Endothelial cell of hepatic sinusoid (primary cell): ENCODE results near the gene KIAA0825.
"Not testable (repeated sequence)": the region's sequence is repeated elsewhere in the genome, so short reads cannot be mapped to it uniquely, and the experiment has no call there.

ENCODE experiments used
- in situ Hi-C: cut with HindIII; loops from 2 replicates; pipeline ENCODE4 v1.10.0; 2017; ENCODE audit warnings: low sequenced_read_pairs

Gene KIAA0825

DNA sequence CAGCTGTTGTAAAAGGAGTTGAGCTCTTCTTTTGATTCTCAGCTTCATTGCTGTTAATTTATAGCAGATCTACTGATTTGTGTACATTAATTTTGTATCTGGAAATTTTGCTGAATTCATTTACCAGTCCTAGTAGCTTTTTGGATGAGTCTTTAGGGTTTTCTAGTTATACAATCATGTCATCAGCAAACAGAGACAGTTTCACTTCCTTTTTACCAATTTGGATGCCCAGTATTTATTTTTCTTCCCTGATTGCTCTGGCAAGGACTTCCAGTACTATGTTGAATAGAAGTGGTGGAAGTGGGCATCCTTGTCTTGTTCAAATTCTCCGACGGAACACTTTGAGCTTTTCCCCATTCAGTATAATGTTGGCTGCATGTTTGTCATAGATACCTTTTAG is 478.1 kb downstream of the KIAA0825 start:
- in situ Hi-C loops, result no loop called here

DNA sequence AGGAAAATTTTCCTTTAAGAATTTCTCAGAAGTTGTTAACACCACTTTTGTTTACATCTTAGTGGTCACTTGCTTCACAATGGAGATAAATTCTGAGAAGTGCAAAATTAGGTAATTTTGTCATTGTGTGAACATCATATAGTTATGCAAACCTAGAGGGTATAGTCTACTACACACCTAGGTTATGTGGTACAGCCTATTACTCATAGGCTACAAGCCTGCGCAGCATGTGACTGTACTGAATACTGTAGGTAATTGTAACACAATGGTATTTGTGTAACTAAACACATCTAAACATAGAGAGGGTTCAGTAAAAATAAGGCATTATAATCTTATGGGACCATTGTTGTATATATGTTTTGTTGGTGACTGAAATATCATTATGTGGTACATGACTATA is 488.3 kb downstream of the KIAA0825 start:
- in situ Hi-C loops, result no loop called here

DNA sequence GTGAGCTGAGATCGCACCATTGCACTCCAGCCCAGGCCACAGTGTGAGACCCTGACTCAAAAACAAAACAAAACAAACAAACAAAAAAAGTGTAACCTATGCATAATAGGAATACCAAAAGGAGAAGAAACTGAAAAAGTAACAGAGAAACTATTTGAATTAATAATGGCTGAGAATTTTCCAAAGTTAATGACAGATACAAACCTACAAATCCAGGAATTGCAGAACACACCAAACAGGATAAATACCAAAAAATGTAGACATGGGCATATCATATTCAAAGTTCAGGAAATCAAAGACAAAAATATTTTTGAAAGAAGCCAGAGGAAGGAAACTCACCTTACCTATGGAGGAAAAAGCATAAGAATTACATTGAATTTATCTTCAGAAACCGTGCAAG is 493.3 kb downstream of the KIAA0825 start:
- in situ Hi-C loops, result no loop called here

DNA sequence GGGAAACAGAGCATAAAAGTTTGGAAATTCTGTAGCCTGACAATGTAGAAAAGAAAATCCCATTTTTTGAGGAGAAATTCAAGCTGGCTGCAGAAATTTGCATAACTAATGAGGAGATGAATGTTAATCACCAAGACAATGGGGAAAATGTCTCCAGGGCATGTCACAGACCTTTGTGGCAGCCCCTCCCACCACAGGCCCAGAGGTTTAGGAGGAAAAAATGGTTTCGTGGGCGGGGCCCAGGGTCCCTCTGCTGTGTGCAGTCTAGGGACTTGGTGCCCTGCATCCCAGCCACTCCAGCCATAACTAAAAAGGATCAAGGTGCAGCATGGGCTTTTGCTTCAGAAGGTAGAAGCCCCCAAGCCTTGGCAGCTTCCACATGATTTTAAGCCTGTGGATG is 502.1 kb downstream of the KIAA0825 start:
- in situ Hi-C loops, result not testable (repeated sequence)

DNA sequence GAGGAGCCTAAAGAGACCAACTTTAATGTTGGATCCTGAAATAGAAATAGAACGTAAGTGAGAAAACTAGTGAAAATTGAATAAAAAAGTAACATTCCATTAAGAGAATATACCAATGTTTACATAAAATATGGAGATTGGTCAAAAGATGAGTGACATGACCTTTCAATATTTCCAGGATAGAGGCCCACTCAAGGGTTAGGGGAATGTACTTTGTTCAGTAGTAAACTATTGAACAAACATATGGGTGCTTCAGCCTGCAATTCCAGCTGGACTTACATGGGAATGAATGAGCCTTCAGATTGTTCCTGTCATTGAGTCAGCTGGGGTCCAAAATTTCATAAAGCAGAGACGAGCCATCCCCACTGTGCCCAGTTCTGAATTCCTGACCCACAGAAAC is 505.3 kb downstream of the KIAA0825 start:
- in situ Hi-C loops, result no loop called here

DNA sequence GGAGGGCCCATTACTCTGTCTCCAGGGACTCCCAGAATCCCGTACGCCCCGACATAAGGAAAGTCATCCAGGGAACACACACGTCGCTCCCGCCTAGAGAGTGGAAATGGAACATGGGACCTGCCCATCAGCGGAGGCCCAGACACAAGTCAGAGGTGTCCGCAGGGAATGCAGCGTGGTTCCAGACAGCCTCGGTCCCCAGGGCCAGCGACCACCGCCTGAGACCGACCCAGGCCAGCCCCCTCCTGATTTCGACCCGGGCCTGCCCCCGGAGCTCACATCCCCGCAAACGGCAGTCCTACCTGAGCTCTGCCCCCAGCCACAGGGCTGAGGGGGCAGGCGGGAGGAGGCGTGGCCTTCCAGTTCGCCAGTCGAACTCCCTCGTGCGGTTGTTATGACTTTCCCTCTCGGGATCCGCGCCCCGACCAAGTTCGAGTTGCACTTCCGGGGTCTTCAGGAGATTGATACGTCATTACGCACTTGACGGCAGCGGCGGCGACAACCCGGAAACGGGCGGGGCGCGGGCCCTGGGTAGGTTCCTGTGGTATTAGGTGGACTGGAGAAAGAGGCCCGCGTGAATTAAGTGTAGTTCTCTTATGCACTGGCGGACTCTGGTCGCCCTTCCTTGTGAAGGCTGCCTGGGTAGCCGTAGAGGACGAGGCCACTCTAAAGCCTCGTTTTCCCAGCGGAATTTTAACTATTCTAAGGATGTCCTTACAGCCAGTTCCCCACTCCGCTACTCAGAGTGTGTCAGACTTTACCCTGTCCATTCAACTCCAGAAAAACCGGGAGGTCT is 507.0 kb downstream of the KIAA0825 start:
- in situ Hi-C loops, result no loop called here

DNA sequence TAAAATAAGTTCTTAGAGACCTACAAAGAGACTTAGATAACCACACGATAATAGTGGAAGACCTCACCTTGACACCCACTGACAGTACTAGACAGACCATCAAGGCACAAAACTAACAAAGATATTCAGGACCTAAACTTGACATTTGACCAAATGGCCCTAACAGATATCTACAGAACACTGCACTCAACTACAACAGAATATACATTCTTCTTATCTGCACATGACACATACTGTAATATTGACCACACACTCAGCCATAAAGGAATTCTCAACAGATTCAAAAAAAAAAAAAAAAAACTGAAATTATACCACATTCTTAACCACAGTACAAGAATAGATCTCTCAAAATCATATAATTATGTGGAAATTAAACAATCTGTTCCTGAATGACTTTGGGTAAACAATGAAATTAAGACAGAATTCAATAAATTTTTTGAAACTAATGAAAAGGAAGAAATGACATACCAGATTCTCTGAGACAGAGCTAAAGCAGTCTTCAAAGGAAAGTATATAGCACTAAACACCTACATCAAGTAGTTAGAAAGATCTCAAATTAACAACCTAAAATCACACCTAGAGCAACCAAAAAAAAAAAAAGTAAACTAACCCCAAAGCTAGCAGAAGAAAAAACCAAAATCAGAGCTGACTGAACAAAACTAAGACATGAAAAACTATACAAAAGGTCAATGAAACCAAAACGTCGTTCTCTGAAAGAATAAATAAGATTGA is 514.7 kb downstream of the KIAA0825 start:
- in situ Hi-C loops, result no loop called here
